Keratinocyte (primary cell): ENCODE data around the gene TRAPPC3L. TPM values are rescaled to one million over a fixed set of nuclear protein-coding genes. Genes with fewer than 3 reads are reported as not detected.

Experiments
- DNase-seq: peaks from one replicate; pipeline ENCODE4 v3.0.0-alpha.2; 2011; ENCODE audit warnings: low read depth, missing footprints, low spot score
- FAIRE-seq: peaks from 2 replicates; lab custom pipeline; 2011; peaks lifted over from hg19 to GRCh38; lab: Jason Lieb, UNC
- H2AFZ ChIP-seq: 2 replicates; pipeline ENCODE4 v1.6.0; 2012; ENCODE audit warnings: low read length, control low read depth, inconsistent platforms; ENCODE audit not compliant: control insufficient read depth
- H3K27ac ChIP-seq: 2 replicates; pipeline ENCODE4 v1.5.1; 2011; ENCODE audit warnings: low read length; ENCODE audit not compliant: control insufficient read depth, insufficient read depth
- H3K27me3 ChIP-seq: 3 replicates; pipeline ENCODE4 v1.6.0; 2011; ENCODE audit warnings: low read length; ENCODE audit not compliant: control insufficient read depth, insufficient read depth; ENCODE audit errors: extremely low read depth
- H3K36me3 ChIP-seq, 2 experiments: 2 replicates in 1 of 2; 3 replicates in 1 of 2; pipeline ENCODE4 v1.5.1; 2011; ENCODE audit warnings: low read length in 2 of 2, mild to moderate bottlenecking in 1 of 2; ENCODE audit not compliant: control insufficient read depth in 2 of 2, insufficient read depth in 2 of 2; ENCODE audit errors: extremely low read depth in 1 of 2
- H3K4me1 ChIP-seq: 3 replicates; pipeline ENCODE4 v1.5.1; 2011; ENCODE audit warnings: low read length; ENCODE audit not compliant: control insufficient read depth, insufficient read depth; ENCODE audit errors: extremely low read depth
- H3K4me2 ChIP-seq: 3 replicates; pipeline ENCODE4 v1.6.0; 2011; ENCODE audit warnings: low read depth, low read length; ENCODE audit not compliant: control insufficient read depth, insufficient read depth; ENCODE audit errors: extremely low read depth
- H3K4me3 ChIP-seq, 3 experiments: fragments of 200-600 bp in 1 of 3; sonication (generic) in 1 of 3; 2 replicates in 2 of 3; 3 replicates in 1 of 3; pipeline ENCODE4 v1.5.1; 2011 to 2016; ENCODE audit warnings: low read length in 3 of 3, mild to moderate bottlenecking in 3 of 3, control low read depth in 2 of 3, inconsistent platforms in 1 of 3, low read depth in 1 of 3, mixed read lengths in 1 of 3, mixed run types in 1 of 3, moderate library complexity in 1 of 3; ENCODE audit not compliant: control insufficient read depth in 2 of 3, insufficient read depth in 2 of 3; ENCODE audit errors: extremely low read depth in 1 of 3
- H3K79me2 ChIP-seq: 2 replicates; pipeline ENCODE4 v1.6.0; 2012; ENCODE audit warnings: low read length; ENCODE audit not compliant: control insufficient read depth, insufficient read depth
- H3K9ac ChIP-seq: 3 replicates; pipeline ENCODE4 v1.6.0; 2011; ENCODE audit warnings: low read length; ENCODE audit not compliant: control insufficient read depth, insufficient read depth; ENCODE audit errors: extremely low read depth
- H3K9me1 ChIP-seq: 3 replicates; pipeline ENCODE4 v1.6.0; 2011; ENCODE audit warnings: low read length; ENCODE audit not compliant: control insufficient read depth, insufficient read depth; ENCODE audit errors: extremely low read depth
- H3K9me3 ChIP-seq: 2 replicates; pipeline ENCODE4 v1.5.1; 2012; ENCODE audit warnings: low read depth, low read length; ENCODE audit not compliant: control insufficient read depth
- H4K20me1 ChIP-seq: 3 replicates; pipeline ENCODE4 v1.6.0; 2011; ENCODE audit warnings: low read length; ENCODE audit not compliant: control insufficient read depth, insufficient read depth; ENCODE audit errors: extremely low read depth
- EZH2 ChIP-seq: IDR thresholded peaks from one replicate; pipeline ENCODE4 v1.6.1; 2012; ENCODE audit warnings: inconsistent platforms, mild to moderate bottlenecking, low read length, moderate library complexity
- dilution Hi-C: fragments of 300-500 bp; cut with MboI; formaldehyde crosslinking; loops from one replicate; pipeline ENCODE4 v1.7.0; 2020; ENCODE audit warnings: low sequenced_read_pairs; ENCODE audit not compliant: extremely low pct_ligation_motif_present
- polyA plus RNA-seq, 5 experiments: library from polyadenylated mRNA; depleted of rRNA in 3 of 5; stranded (reverse) in 3 of 5; stranded (forward) in 1 of 5; unstranded in 1 of 5; fragments of >200 nt; gene quantifications; 1 replicate in 1 of 5; 2 replicates in 3 of 5; 3 replicates in 1 of 5; pipeline versions ENCODE4 v1.2.1 to v1.2.3, GENCODE V29; 2011 to 2012; ENCODE audit warnings: missing spikeins in 2 of 5, low read depth in 1 of 5, low replicate concordance in 1 of 5
- TF ChIP-seq, protein P1 (sequence below), 3 experiments: IDR thresholded peaks in 1 of 3; conservative IDR thresholded peaks in 1 of 3; optimal IDR thresholded peaks in 1 of 3; 2 replicates in 2 of 3; 3 replicates in 1 of 3; pipeline versions ENCODE3 to v1.5.1; 2011; ENCODE audit warnings: low read length in 3 of 3, mild to moderate bottlenecking in 3 of 3, moderate library complexity in 2 of 3, control low read depth in 1 of 3, inconsistent platforms in 1 of 3; ENCODE audit not compliant: insufficient read depth in 2 of 3; ENCODE audit errors: extremely low read depth in 1 of 3

Gene TRAPPC3L
- polyA plus RNA-seq, 1 donor (not counting 4 experiments of a cell fraction or from before 2014, with no cell fraction given) = 0.31 TPM

GRCh38 chr6:116456927-116457326 is 88.6 kb downstream of the TRAPPC3L start:
- Histone ChIP-seq H3K4me1 (no peaks in the 10 kb centered on the region), H4K20me1 (no peaks in the 10 kb centered on the region), H3K27me3 (no peaks in the 10 kb centered on the region), H3K4me3 (no peak overlapping the region), H2AFZ (no peak overlapping the region), H3K9me1 (no peaks in the 10 kb centered on the region), H3K9ac (no peak overlapping the region), H3K36me3 (no peaks in the 10 kb centered on the region), H3K4me2 (no peak overlapping the region), H3K27ac (no peak overlapping the region), H3K79me2 (no peaks in the 10 kb centered on the region), H3K9me3 (no peaks in the 10 kb centered on the region)
- dilution Hi-C loops = no loop called here
- DNase-seq (no peak), FAIRE-seq (no peak)
- TF ChIP-seq, protein P1, sequence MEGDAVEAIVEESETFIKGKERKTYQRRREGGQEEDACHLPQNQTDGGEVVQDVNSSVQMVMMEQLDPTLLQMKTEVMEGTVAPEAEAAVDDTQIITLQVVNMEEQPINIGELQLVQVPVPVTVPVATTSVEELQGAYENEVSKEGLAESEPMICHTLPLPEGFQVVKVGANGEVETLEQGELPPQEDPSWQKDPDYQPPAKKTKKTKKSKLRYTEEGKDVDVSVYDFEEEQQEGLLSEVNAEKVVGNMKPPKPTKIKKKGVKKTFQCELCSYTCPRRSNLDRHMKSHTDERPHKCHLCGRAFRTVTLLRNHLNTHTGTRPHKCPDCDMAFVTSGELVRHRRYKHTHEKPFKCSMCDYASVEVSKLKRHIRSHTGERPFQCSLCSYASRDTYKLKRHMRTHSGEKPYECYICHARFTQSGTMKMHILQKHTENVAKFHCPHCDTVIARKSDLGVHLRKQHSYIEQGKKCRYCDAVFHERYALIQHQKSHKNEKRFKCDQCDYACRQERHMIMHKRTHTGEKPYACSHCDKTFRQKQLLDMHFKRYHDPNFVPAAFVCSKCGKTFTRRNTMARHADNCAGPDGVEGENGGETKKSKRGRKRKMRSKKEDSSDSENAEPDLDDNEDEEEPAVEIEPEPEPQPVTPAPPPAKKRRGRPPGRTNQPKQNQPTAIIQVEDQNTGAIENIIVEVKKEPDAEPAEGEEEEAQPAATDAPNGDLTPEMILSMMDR (optimal IDR thresholded peaks at IDR 0.05 in 1 of 3, IDR thresholded peaks at IDR 0.05 in 1 of 3, conservative IDR thresholded peaks at IDR 0.05 in 1 of 3; ENCODE audit: extremely low read depth in 1 of 3, insufficient read depth in 2 of 3, low read length in 3 of 3) = no peak
- TF ChIP-seq EZH2 = no peak

DNA sequence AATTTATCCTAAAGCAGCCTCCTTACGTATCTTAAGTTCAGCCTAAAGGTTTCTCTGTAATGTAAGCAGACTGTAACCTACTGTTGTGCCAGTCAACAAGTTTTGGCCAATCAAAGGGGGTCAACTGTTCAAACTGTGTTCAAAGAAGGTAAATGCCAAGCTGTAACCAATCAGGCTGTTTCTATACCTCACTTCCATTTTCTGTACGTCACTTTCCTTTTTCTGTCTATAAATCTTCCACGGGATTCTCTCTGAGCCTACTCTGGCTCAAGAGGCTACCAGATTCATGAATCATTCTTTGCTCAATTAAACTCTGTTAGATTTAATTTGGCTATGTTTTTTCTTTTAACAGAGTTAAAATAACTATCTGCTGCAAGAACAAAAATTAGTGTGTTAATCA is 89.4 kb downstream of the TRAPPC3L start:
- dilution Hi-C loops = no loop called here
- Histone ChIP-seq H3K4me3 (no peak overlapping the region), H3K9me3 (no peaks in the 10 kb centered on the region), H3K79me2 (no peaks in the 10 kb centered on the region), H3K9me1 (no peaks in the 10 kb centered on the region), H3K9ac (no peak overlapping the region), H3K27me3 (no peaks in the 10 kb centered on the region), H4K20me1 (no peaks in the 10 kb centered on the region), H3K27ac (no peak overlapping the region), H3K4me2 (no peak overlapping the region), H2AFZ (no peak overlapping the region), H3K4me1 (peaks cover 8% of the 10 kb centered on the region), H3K36me3 (no peaks in the 10 kb centered on the region)
- TF ChIP-seq, protein P1 (optimal IDR thresholded peaks at IDR 0.05 in 1 of 3, IDR thresholded peaks at IDR 0.05 in 1 of 3, conservative IDR thresholded peaks at IDR 0.05 in 1 of 3; ENCODE audit: extremely low read depth in 1 of 3, insufficient read depth in 2 of 3, low read length in 3 of 3) = no peak
- no peak for TF ChIP-seq EZH2
- FAIRE-seq = no peak
- DNase-seq = no peak
